Trophoblast cell (in vitro differentiated cells and primary cell): ENCODE results near the gene PLEKHA1.

ENCODE experiments used
- DNase-seq, 2 donors: peaks; one replicate each; pipeline ENCODE4 v3.0.0-alpha.2; 2016
- H2AFZ ChIP-seq: 2 replicates; pipeline ENCODE4 v1.6.1; 2013; ENCODE audit warnings: low read length, moderate library complexity, mild to moderate bottlenecking; ENCODE audit not compliant: insufficient read depth, poor library complexity
- H2AK5ac ChIP-seq: 2 replicates; pipeline ENCODE4 v1.6.1; 2013; ENCODE audit warnings: mild to moderate bottlenecking, low read length
- H2BK120ac ChIP-seq: 2 replicates; pipeline ENCODE4 v1.6.1; 2013; ENCODE audit warnings: low read length, mild to moderate bottlenecking, moderate library complexity; ENCODE audit not compliant: insufficient read depth, poor library complexity
- H2BK12ac ChIP-seq: 2 replicates; pipeline ENCODE4 v1.6.1; 2013; ENCODE audit warnings: mild to moderate bottlenecking, low read length, moderate library complexity
- H2BK5ac ChIP-seq: 2 replicates; pipeline ENCODE4 v1.6.1; 2013; ENCODE audit warnings: low read length, low read depth, moderate library complexity, mild to moderate bottlenecking; ENCODE audit not compliant: poor library complexity
- H3K14ac ChIP-seq: 2 replicates; pipeline ENCODE4 v1.6.1; 2013; ENCODE audit warnings: mild to moderate bottlenecking, low read length
- H3K18ac ChIP-seq: 2 replicates; pipeline ENCODE4 v1.6.1; 2013; ENCODE audit warnings: mild to moderate bottlenecking, low read length
- H3K23ac ChIP-seq: 2 replicates; pipeline ENCODE4 v1.6.1; 2013; ENCODE audit warnings: low read length
- H3K27ac ChIP-seq: 2 replicates; pipeline ENCODE4 v1.5.1; 2013; ENCODE audit warnings: low read depth, mild to moderate bottlenecking, inconsistent platforms, low read length, moderate library complexity
- H3K27me3 ChIP-seq: 2 replicates; pipeline ENCODE4 v1.6.1; 2013; ENCODE audit warnings: inconsistent platforms, mild to moderate bottlenecking, low read length, moderate library complexity; ENCODE audit not compliant: insufficient read depth
- H3K36me3 ChIP-seq, 2 experiments: 1 replicate in 1 of 2; 2 replicates in 1 of 2; pipeline ENCODE4 v1.6.1; 2013; ENCODE audit warnings: low read length in 2 of 2, mild to moderate bottlenecking in 2 of 2, moderate library complexity in 1 of 2; ENCODE audit not compliant: insufficient read depth in 2 of 2, control insufficient read depth in 1 of 2
- H3K4ac ChIP-seq: 2 replicates; pipeline ENCODE4 v1.6.1; 2013; ENCODE audit warnings: low read depth, mild to moderate bottlenecking, low read length, moderate library complexity
- H3K4me1 ChIP-seq, 2 experiments: 1 replicate in 1 of 2; 2 replicates in 1 of 2; pipeline ENCODE4 v1.6.1; 2013; ENCODE audit warnings: low read length in 2 of 2, mild to moderate bottlenecking in 2 of 2, moderate library complexity in 1 of 2; ENCODE audit not compliant: insufficient read depth in 2 of 2, control insufficient read depth in 1 of 2
- H3K4me2 ChIP-seq: 2 replicates; pipeline ENCODE4 v1.6.1; 2013; ENCODE audit warnings: inconsistent platforms, mild to moderate bottlenecking, low read length, moderate library complexity
- H3K4me3 ChIP-seq: 2 replicates; pipeline ENCODE4 v1.5.1; 2013; ENCODE audit warnings: mild to moderate bottlenecking, low read depth, low read length, inconsistent platforms
- H3K79me1 ChIP-seq: one replicate; pipeline ENCODE4 v1.6.1; 2013; ENCODE audit warnings: low read length
- H3K79me2 ChIP-seq: 2 replicates; pipeline ENCODE4 v1.6.1; 2013; ENCODE audit warnings: low read length, mild to moderate bottlenecking; ENCODE audit not compliant: control insufficient read depth, insufficient read depth, poor library complexity
- H3K9ac ChIP-seq: 2 replicates; pipeline ENCODE4 v1.6.1; 2013; ENCODE audit warnings: mild to moderate bottlenecking, low read length
- H3K9me3 ChIP-seq: 2 replicates; pipeline ENCODE4 v1.6.1; 2013; ENCODE audit warnings: low read depth, mild to moderate bottlenecking, control low read depth, inconsistent platforms, low read length; ENCODE audit not compliant: insufficient read depth
- H4K12ac ChIP-seq: 2 replicates; pipeline ENCODE4 v1.6.1; 2013; ENCODE audit warnings: low read depth, mild to moderate bottlenecking, low read length, moderate library complexity
- H4K8ac ChIP-seq: 2 replicates; pipeline ENCODE4 v1.6.1; 2013; ENCODE audit warnings: low read depth, mild to moderate bottlenecking, low read length, moderate library complexity
- H4K91ac ChIP-seq: one replicate; pipeline ENCODE4 v1.6.1; 2013; ENCODE audit warnings: low read depth, mild to moderate bottlenecking, low read length, moderate library complexity
- WGBS: extraction: QIAGEN DNeasy Blood & Tissue Kit; methylation state at CpG from one replicate; pipeline ENCODE4 v1.1.7; 2013; ENCODE audit warnings: missing lambda C conversion rate; ENCODE audit not compliant: insufficient read length, insufficient coverage; ENCODE audit errors: extremely low coverage; 5-methylcytosine and 5-hydroxymethylcytosine counted together

The PLEKHA1 gene

DNA sequence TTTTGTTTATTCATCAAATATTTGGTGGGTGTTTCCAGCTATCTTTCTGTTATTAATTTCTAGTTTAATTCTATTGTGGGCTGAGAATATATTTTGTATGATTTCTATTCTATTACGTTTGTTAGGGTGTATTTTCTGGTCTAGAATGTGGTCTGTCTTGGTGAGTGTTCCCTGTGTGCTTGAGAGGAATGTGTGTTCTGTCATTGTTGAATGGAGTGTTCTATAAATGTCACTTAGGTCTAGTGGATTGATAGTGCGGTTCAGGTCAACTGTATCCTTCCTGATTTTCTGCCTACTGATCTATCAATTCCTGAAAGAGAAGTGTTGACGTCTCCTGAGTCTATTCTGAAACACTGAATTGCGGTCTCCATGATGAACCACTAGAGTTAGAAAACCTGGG, 95.3 kb downstream of the PLEKHA1 start:
- no peaks in the 10 kb centered on the region for H3K27me3 ChIP-seq
- no peak overlapping the region for H2AFZ ChIP-seq
- H2BK5ac ChIP-seq: no peak overlapping the region
- no peak overlapping the region for H2BK120ac ChIP-seq
- H3K36me3 ChIP-seq: peaks cover 0 to 3% of the 10 kb centered on the region in 2 experiments
- peaks cover 6 to 8% of the 10 kb centered on the region in 2 experiments for H3K4me1 ChIP-seq
- no peak overlapping the region for H4K8ac ChIP-seq
- H3K4me3 ChIP-seq: no peak overlapping the region
- no peaks in the 10 kb centered on the region for H3K9me3 ChIP-seq
- H3K23ac ChIP-seq: no peak overlapping the region
- no peak overlapping the region for H2BK12ac ChIP-seq
- no peak overlapping the region for H2AK5ac ChIP-seq
- no peak overlapping the region for H4K91ac ChIP-seq
- no peak overlapping the region for H3K9ac ChIP-seq
- WGBS: no CpG with 5 or more reads among the region's 4 CpGs
- H3K4ac ChIP-seq: no peak overlapping the region
- H3K79me2 ChIP-seq: no peaks in the 10 kb centered on the region
- peaks cover 5% of the 10 kb centered on the region for H3K79me1 ChIP-seq
- no peak overlapping the region for H3K4me2 ChIP-seq
- H3K27ac ChIP-seq: no peak overlapping the region
- no peak overlapping the region for H3K14ac ChIP-seq
- no peak overlapping the region for H4K12ac ChIP-seq
- no peak overlapping the region for H3K18ac ChIP-seq
- no peak for DNase-seq

DNA sequence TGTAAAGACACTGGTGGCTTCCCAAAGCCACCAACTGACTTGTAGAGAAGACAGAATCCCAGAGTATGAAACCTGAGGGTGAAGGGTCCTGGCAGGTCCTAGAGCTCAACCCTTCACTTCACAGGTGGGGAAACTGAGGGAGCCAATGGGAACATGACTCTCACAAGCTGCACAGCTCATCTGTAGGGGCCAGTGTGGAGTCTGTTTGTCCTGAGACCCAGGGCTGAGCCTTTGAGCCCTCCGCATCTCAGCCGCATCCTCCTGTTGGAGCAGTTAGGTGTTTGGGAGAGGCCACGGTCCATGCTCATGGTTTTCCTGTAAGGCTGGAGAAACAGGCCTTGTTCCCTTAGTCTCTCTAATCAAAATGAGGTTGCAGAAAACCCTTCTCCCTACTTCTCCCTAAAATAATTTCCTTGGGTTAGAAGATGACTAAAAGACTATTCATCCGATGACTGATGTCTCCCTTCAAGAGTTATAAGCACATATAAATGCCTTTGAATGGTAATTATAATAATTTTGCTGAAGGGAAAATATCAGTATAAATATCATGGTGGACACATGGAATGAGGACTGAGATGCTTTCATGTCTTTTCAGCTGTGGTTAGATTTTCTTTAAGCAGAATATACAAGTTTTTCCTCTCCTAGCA, 97.1 kb downstream of the PLEKHA1 start:
- H3K9ac ChIP-seq: no peak overlapping the region
- no peak overlapping the region for H3K23ac ChIP-seq
- H2BK12ac ChIP-seq: no peak overlapping the region
- peak overlapping the region; percentile 31 for H2BK5ac ChIP-seq
- no peak overlapping the region for H4K12ac ChIP-seq
- no peak overlapping the region for H3K27ac ChIP-seq
- H3K4ac ChIP-seq: no peak overlapping the region
- no peaks in the 10 kb centered on the region for H3K79me2 ChIP-seq
- H4K8ac ChIP-seq: no peak overlapping the region
- no CpG with 5 or more reads among the region's 4 CpGs for WGBS
- H3K27me3 ChIP-seq: no peaks in the 10 kb centered on the region
- H2AFZ ChIP-seq: no peak overlapping the region
- peaks cover 17% of the 10 kb centered on the region for H3K79me1 ChIP-seq
- no peak overlapping the region for H3K4me2 ChIP-seq
- no peak overlapping the region for H2BK120ac ChIP-seq
- peak overlapping the region; percentile 54 for H3K18ac ChIP-seq
- H3K14ac ChIP-seq: no peak overlapping the region
- H4K91ac ChIP-seq: no peak overlapping the region
- no peaks in the 10 kb centered on the region for H3K9me3 ChIP-seq
- no peak for DNase-seq
- no peaks in the 10 kb centered on the region for H3K36me3 ChIP-seq
- H2AK5ac ChIP-seq: no peak overlapping the region
- no peak overlapping the region for H3K4me3 ChIP-seq
- H3K4me1 ChIP-seq: peaks cover 18 to 20% of the 10 kb centered on the region in 2 experiments

DNA sequence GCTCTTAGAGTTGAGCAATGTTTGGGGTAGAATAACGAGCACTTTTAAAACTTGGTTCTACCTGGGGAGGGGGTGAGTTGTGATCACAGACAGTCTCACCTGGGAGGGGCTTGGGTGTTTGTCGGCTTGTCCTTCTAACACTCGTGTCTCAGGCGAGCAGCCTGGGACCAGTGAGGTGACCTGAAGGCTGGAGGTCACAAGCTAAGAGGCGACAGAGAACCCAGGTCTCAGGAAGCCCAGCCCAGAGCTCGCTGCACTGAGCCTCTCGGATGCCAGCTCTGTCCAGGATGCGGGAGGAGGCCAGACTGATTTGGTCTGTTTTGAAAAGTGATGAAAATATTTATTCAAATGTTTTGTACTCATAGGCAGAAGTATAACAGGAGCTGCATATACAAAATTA, 98.6 kb downstream of the PLEKHA1 start:
- H2BK120ac ChIP-seq: peak overlapping the region; percentile 8
- no peak overlapping the region for H2AFZ ChIP-seq
- H3K4ac ChIP-seq: no peak overlapping the region
- H3K79me1 ChIP-seq: peaks cover 22% of the 10 kb centered on the region
- no peak overlapping the region for H3K27ac ChIP-seq
- H3K9me3 ChIP-seq: no peaks in the 10 kb centered on the region
- H3K23ac ChIP-seq: no peak overlapping the region
- no peaks in the 10 kb centered on the region for H3K79me2 ChIP-seq
- H4K8ac ChIP-seq: no peak overlapping the region
- H2BK12ac ChIP-seq: no peak overlapping the region
- no peaks in the 10 kb centered on the region for H3K27me3 ChIP-seq
- no peak overlapping the region for H3K14ac ChIP-seq
- no peak overlapping the region for H3K4me3 ChIP-seq
- no peak overlapping the region for H2BK5ac ChIP-seq
- H4K91ac ChIP-seq: peak overlapping the region; percentile 53
- H3K9ac ChIP-seq: no peak overlapping the region
- peak overlapping the region; percentile 23 for H2AK5ac ChIP-seq
- no CpG with 5 or more reads among the region's 8 CpGs for WGBS
- DNase-seq: no peak
- no peaks in the 10 kb centered on the region for H3K36me3 ChIP-seq
- no peak overlapping the region for H4K12ac ChIP-seq
- H3K18ac ChIP-seq: no peak overlapping the region
- no peak overlapping the region for H3K4me2 ChIP-seq
- H3K4me1 ChIP-seq: peaks cover 23 to 29% of the 10 kb centered on the region in 2 experiments

DNA sequence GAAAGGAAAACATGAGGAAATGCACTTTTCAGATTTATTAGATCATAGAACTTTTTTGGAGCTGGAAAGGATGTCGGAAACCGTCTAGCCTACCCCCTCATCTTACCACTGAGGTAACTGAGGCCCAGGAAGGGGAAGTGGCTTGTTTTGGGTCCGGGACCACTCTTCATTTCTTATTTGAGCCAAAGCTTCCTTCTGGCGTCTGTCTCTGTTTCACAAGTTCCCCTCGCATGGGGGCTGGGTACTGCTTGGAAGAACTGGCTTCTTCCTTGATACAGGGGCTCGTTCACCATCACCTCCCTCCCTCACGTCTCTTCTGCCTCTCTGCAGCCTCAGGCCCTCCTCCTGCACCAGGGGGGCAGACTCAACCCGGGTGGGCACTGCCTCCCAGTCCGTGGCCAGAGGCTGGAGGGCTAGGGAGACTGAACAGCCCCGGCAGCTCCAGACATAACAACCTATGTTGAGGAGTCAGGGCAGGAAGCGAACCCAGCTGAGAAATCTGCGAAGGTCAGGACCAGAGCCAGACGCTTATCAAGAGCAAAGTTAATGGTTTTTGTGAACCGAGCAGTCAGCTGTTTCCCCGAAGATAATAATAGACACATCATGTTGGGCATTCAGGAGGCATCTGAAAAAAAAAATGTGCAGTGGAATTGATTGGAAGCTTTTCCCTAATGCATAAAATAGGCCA, 99.8 kb downstream of the PLEKHA1 start:
- no peak overlapping the region for H3K4me2 ChIP-seq
- H3K79me1 ChIP-seq: peaks cover 25% of the 10 kb centered on the region
- H2AK5ac ChIP-seq: no peak overlapping the region
- peak overlapping the region; percentile 15 for H2BK12ac ChIP-seq
- WGBS: no CpG with 5 or more reads among the region's 15 CpGs
- H3K4me1 ChIP-seq: peaks cover 23 to 32% of the 10 kb centered on the region in 2 experiments
- no peak overlapping the region for H3K23ac ChIP-seq
- no peak for DNase-seq
- H4K12ac ChIP-seq: no peak overlapping the region
- no peaks in the 10 kb centered on the region for H3K79me2 ChIP-seq
- no peaks in the 10 kb centered on the region for H3K36me3 ChIP-seq
- H3K27me3 ChIP-seq: no peaks in the 10 kb centered on the region
- no peak overlapping the region for H2AFZ ChIP-seq
- H4K91ac ChIP-seq: peak overlapping the region; percentile 65
- peak overlapping the region; percentile 10 for H3K14ac ChIP-seq
- H3K4me3 ChIP-seq: no peak overlapping the region
- peak overlapping the region; percentile 47 for H4K8ac ChIP-seq
- no peaks in the 10 kb centered on the region for H3K9me3 ChIP-seq
- H2BK5ac ChIP-seq: peak overlapping the region; percentile 15
- H3K27ac ChIP-seq: peak overlapping the region; percentile 93
- no peak overlapping the region for H3K9ac ChIP-seq
- H3K18ac ChIP-seq: peak overlapping the region; percentile 23
- peak overlapping the region; percentile 44 for H2BK120ac ChIP-seq
- no peak overlapping the region for H3K4ac ChIP-seq
